ENCODE data around the gene FASN. TPM values are rescaled to one million over a fixed set of nuclear protein-coding genes. Genes with fewer than 3 reads are reported as not detected.

The FASN gene
- total RNA-seq, 1 donor from 2014 or later = 452 TPM

- intact Hi-C loops (cut with micrococcal nuclease) = no loop called here
- no peak overlapping the region for H3K27ac Mint-ChIP-seq
- peaks cover 5% of the 10 kb centered on the region for H3K4me1 Mint-ChIP-seq
- DNase-seq = no peak
- no peaks in the 10 kb centered on the region for H3K27me3 Mint-ChIP-seq
- H3K9me3 Mint-ChIP-seq = no peaks in the 10 kb centered on the region
- peaks cover 30% of the 10 kb centered on the region for H3K36me3 Mint-ChIP-seq (ENCODE audit: low read depth)
- H3K4me3 Mint-ChIP-seq = no peak overlapping the region
These were observed 4.9 kb downstream of the FASN start for GRCh38 chr17:82092995-82093751.

DNA sequence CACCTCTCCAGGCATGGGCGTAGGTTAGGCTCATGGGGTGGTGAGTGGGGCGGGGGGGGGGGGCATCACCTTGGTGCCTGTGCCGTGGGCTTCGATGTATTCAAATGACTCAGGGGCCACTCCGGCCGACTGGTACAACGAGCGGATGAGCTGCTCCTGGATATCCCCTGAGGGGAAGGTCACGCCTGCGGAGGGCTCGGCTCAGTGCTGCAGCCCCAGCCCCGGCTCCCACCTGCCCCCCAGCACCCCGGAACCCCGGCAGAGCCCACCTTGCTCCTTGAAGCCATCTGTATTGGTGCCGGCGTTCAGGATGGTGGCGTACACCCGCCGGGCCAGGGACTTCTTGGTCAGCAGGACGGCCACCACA is 5.4 kb downstream of the FASN start:
- intact Hi-C loops (cut with micrococcal nuclease) = no loop called here
- H3K4me1 Mint-ChIP-seq = peaks cover 5% of the 10 kb centered on the region
- no peaks in the 10 kb centered on the region for H3K9me3 Mint-ChIP-seq
- H3K36me3 Mint-ChIP-seq (ENCODE audit: low read depth) = peaks cover 33% of the 10 kb centered on the region
- no peak for DNase-seq
- no peak overlapping the region for H3K27ac Mint-ChIP-seq
- H3K27me3 Mint-ChIP-seq = no peaks in the 10 kb centered on the region
- H3K4me3 Mint-ChIP-seq = no peak overlapping the region

- intact Hi-C loops (cut with micrococcal nuclease) = no loop called here
- H3K9me3 Mint-ChIP-seq = no peaks in the 10 kb centered on the region
- no peak overlapping the region for H3K4me3 Mint-ChIP-seq
- no peaks in the 10 kb centered on the region for H3K27me3 Mint-ChIP-seq
- no peak overlapping the region for H3K27ac Mint-ChIP-seq
- H3K36me3 Mint-ChIP-seq (ENCODE audit: low read depth) = peaks cover 34% of the 10 kb centered on the region
- DNase-seq = no peak
- peaks cover 5% of the 10 kb centered on the region for H3K4me1 Mint-ChIP-seq
These were observed 5.9 kb downstream of the FASN start for GRCh38 chr17:82092094-82092586.

- Mint-ChIP-seq H3K4me1 (peaks cover 5% of the 10 kb centered on the region), H3K36me3 (ENCODE audit: low read depth) (peaks cover 34% of the 10 kb centered on the region), H3K9me3 (no peaks in the 10 kb centered on the region), H3K4me3 (no peak overlapping the region), H3K27ac (no peak overlapping the region), H3K27me3 (no peaks in the 10 kb centered on the region)
- no peak for DNase-seq
- intact Hi-C loops (cut with micrococcal nuclease) = no loop called here
These were observed 6.6 kb downstream of the FASN start for GRCh38 chr17:82091264-82092066.

DNA sequence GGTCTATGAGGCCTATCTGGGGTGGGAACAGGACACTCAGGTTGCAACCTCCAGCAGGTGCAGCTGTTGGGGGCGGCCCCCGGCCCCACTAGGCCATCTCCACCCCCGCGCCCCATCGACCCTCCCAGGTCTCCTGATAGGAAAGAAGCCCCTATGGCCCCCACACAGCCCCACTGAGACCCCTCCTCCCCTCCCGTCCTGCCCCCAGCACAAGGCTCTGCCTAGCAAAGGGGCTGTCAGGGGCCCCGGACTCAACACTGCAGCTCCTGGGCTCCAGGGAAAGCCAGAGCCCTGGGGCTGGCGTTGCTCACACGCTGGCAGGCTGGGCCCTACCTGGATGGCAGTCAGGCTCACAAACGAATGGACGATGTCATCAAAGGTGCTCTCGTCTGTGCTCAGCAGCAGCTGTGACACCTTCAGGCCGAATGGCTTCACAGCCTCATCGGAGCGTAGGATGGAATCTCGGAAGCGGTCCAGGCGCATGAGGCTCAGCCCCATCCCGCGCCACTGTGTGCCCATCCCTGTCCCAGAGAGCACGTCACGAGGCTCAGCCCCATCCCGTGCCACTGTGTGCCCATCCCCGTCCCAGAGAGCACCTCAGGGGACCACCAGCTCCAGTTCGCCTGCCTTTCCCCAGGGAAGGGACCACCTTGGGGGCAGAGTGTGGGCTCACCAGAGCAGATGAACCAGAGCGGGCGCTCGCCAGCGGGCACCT is 7.3 kb downstream of the FASN start:
- H3K4me3 Mint-ChIP-seq = no peak overlapping the region
- H3K9me3 Mint-ChIP-seq = no peaks in the 10 kb centered on the region
- no peaks in the 10 kb centered on the region for H3K27me3 Mint-ChIP-seq
- intact Hi-C loops (cut with micrococcal nuclease) = no loop called here
- H3K4me1 Mint-ChIP-seq = peaks cover under 1% of the 10 kb centered on the region
- peaks cover 32% of the 10 kb centered on the region for H3K36me3 Mint-ChIP-seq (ENCODE audit: low read depth)
- no peak for DNase-seq
- H3K27ac Mint-ChIP-seq = no peak overlapping the region

- H3K4me1 Mint-ChIP-seq = no peaks in the 10 kb centered on the region
- intact Hi-C loops (cut with micrococcal nuclease) = no loop called here
- no peaks in the 10 kb centered on the region for H3K27me3 Mint-ChIP-seq
- DNase-seq = no peak
- no peaks in the 10 kb centered on the region for H3K9me3 Mint-ChIP-seq
- H3K27ac Mint-ChIP-seq = no peak overlapping the region
- H3K36me3 Mint-ChIP-seq (ENCODE audit: low read depth) = peaks cover 27% of the 10 kb centered on the region
- H3K4me3 Mint-ChIP-seq = no peak overlapping the region
These were observed 8.1 kb downstream of the FASN start for GRCh38 chr17:82089723-82090548.

GRCh38 chr17:82088838-82089722 is 9.0 kb downstream of the FASN start:
- no peak for DNase-seq
- no peak overlapping the region for H3K4me3 Mint-ChIP-seq
- no peaks in the 10 kb centered on the region for H3K27me3 Mint-ChIP-seq
- H3K36me3 Mint-ChIP-seq (ENCODE audit: low read depth) = peaks cover 30% of the 10 kb centered on the region
- no peaks in the 10 kb centered on the region for H3K4me1 Mint-ChIP-seq
- intact Hi-C loops (cut with micrococcal nuclease) = no loop called here
- no peaks in the 10 kb centered on the region for H3K9me3 Mint-ChIP-seq
- no peak overlapping the region for H3K27ac Mint-ChIP-seq

GRCh38 chr17:82087961-82088837 is 9.8 kb downstream of the FASN start:
- Mint-ChIP-seq H3K27me3 (no peaks in the 10 kb centered on the region), H3K9me3 (no peaks in the 10 kb centered on the region), H3K4me1 (no peaks in the 10 kb centered on the region), H3K36me3 (ENCODE audit: low read depth) (peaks cover 35% of the 10 kb centered on the region), H3K4me3 (no peak overlapping the region), H3K27ac (no peak overlapping the region)
- intact Hi-C loops (cut with micrococcal nuclease) = no loop called here
- DNase-seq = no peak

DNA sequence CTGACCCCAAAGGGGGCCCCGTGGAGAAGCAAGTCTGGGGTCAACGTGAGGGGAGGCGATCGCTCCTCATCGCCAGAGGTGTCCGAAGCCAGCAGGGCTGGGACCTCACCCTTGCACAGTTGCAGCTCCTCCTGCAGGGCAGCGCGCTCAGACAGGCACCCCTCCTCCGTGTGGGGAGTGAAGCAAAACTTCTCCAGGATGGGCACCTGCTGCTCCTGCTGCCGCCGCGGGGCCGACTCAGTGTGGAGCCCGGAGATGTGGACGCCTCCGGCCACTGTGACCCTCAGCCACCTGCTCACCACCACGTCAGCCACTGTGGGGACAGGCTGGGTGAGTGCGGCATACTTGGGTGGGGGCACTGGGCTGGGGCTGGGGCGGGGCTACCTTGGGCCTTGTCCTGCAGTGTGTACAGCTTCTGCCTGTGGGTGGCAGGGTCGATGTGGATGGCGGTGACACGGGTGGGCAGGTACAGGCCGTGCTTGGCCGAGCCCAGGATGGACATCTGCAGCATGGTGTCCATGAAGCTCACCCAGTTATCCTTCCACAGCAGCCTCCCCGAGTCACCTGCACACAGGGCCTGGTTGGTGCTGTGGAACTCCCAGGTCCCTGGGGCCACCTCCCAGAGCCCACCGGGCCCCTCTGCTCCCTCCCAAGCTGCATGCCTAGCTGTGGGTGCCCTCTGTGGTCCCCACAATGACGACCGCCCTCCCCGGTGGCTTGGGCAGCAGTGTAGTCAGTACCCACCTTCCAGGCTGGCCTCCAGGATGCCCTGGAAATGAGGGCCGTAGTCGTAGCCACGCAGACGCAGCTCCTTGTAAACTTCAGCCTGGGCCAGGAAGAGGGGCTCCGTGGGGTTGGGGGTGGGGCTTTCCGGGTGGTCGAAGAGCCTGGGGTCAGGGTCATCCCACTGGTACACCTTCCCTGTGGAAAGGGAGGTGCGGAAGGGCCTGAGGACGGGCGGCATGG is 10.8 kb downstream of the FASN start:
- Mint-ChIP-seq H3K27ac (no peak overlapping the region), H3K4me1 (no peaks in the 10 kb centered on the region), H3K27me3 (no peaks in the 10 kb centered on the region), H3K9me3 (no peaks in the 10 kb centered on the region), H3K36me3 (ENCODE audit: low read depth) (peaks cover 38% of the 10 kb centered on the region), H3K4me3 (no peak overlapping the region)
- no peak for DNase-seq
- intact Hi-C loops (cut with micrococcal nuclease) = no loop called here

GRCh38 chr17:82085931-82086764 is 11.9 kb downstream of the FASN start:
- intact Hi-C loops (cut with micrococcal nuclease) = no loop called here
- H3K27ac Mint-ChIP-seq = no peak overlapping the region
- no peak overlapping the region for H3K4me3 Mint-ChIP-seq
- peaks cover 31% of the 10 kb centered on the region for H3K36me3 Mint-ChIP-seq (ENCODE audit: low read depth)
- H3K4me1 Mint-ChIP-seq = no peaks in the 10 kb centered on the region
- H3K9me3 Mint-ChIP-seq = no peaks in the 10 kb centered on the region
- no peak for DNase-seq
- H3K27me3 Mint-ChIP-seq = no peaks in the 10 kb centered on the region

All from activated CD4-positive, alpha-beta T cell treated with anti-CD3 and anti-CD28 coated beads, Interleukin-2, amount 10 ng/mL, durations not matched to agents 24 days and 14 days (primary cell).